WTC11 (cell line): ENCODE results near the gene PPP3CA.

ENCODE experiments used
- CREB1 ChIP-seq: sonication (generic); formaldehyde crosslinking; IDR thresholded peaks from 2 replicates; pipeline ENCODE4 v1.8.0; 2023; ENCODE audit warnings: mild to moderate bottlenecking, missing genetic modification reagents
- ELF4 ChIP-seq: sonication (generic); formaldehyde crosslinking; IDR thresholded peaks from 2 replicates; pipeline ENCODE4 v1.8.1; 2022; ENCODE audit warnings: low read depth, mild to moderate bottlenecking, moderate library complexity, missing genetic modification reagents
- ESRRA ChIP-seq: sonication (generic); formaldehyde crosslinking; IDR thresholded peaks from 2 replicates; pipeline ENCODE4 v1.8.1; 2022; ENCODE audit warnings: mild to moderate bottlenecking, missing genetic modification reagents, borderline replicate concordance
- TEAD4 ChIP-seq: sonication (generic); formaldehyde crosslinking; IDR thresholded peaks from 2 replicates; pipeline ENCODE4 v1.8.0; 2022; ENCODE audit warnings: mild to moderate bottlenecking, missing genetic modification reagents
- ZBTB21 ChIP-seq: sonication (generic); formaldehyde crosslinking; IDR thresholded peaks from 2 replicates; pipeline ENCODE4 v1.8.1; 2023; ENCODE audit warnings: mild to moderate bottlenecking, missing genetic modification reagents, borderline replicate concordance
- ZNF121 ChIP-seq: sonication (generic); formaldehyde crosslinking; IDR thresholded peaks from 2 replicates; pipeline ENCODE4 v1.8.0; 2023; ENCODE audit warnings: missing genetic modification reagents
- ZNF219 ChIP-seq: sonication (generic); formaldehyde crosslinking; IDR thresholded peaks from 2 replicates; pipeline ENCODE4 v1.8.0; 2023; ENCODE audit warnings: missing genetic modification reagents, mild to moderate bottlenecking, borderline replicate concordance
- ZNF416 ChIP-seq: fragments of 250-450 bp; sonication (Bioruptor Pico); IDR thresholded peaks from 2 replicates; pipeline ENCODE4 v1.9.0; 2021; ENCODE audit warnings: mild to moderate bottlenecking, inconsistent platforms
- TF ChIP-seq, protein P1 (sequence below): sonication (generic); formaldehyde crosslinking; IDR thresholded peaks from 2 replicates; pipeline ENCODE4 v1.8.1; 2022; ENCODE audit warnings: low read depth, missing genetic modification reagents, borderline replicate concordance
- TF ChIP-seq, protein P2 (sequence below): fragments of 200-600 bp; IDR thresholded peaks from 2 replicates; pipeline ENCODE4 v1.8.0; 2022; ENCODE audit warnings: antibody characterized with exemption
- TF ChIP-seq, protein P3 (sequence below): sonication (generic); formaldehyde crosslinking; IDR thresholded peaks from 2 replicates; pipeline ENCODE4 v1.8.0; 2022; ENCODE audit warnings: mild to moderate bottlenecking, missing genetic modification reagents
- TF ChIP-seq, protein P4 (sequence below): sonication (generic); formaldehyde crosslinking; IDR thresholded peaks from 2 replicates; pipeline ENCODE4 v1.8.0; 2022; ENCODE audit warnings: mild to moderate bottlenecking, missing genetic modification reagents
- TF ChIP-seq, protein P5 (sequence below): fragments of 250-450 bp; sonication (Bioruptor Pico); IDR thresholded peaks from 2 replicates; pipeline ENCODE4 v1.9.0; 2021; ENCODE audit warnings: moderate library complexity, mild to moderate bottlenecking, inconsistent platforms, borderline replicate concordance
- TF ChIP-seq, protein P6 (sequence below): sonication (generic); formaldehyde crosslinking; IDR thresholded peaks from 2 replicates; pipeline ENCODE4 v1.8.1; 2023; ENCODE audit warnings: mild to moderate bottlenecking, missing genetic modification reagents

DNA sequence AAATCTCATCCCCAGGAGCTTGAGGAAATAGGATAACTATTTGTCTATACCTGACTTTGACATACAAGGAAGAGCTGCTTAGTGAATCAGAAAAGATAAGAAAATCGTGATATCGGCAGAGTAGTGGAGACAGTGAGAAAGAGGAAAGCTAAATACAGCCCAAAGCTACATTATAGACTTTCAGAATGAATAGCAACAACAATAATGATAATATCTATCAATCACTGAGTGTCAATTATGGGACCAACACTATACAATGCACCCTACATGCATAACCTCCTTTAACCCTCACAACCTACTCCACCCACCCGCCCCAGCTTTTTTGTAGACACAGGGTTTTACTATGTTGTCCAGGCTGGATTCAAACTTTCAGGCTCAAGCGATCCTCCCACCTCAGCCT, 205.1 kb downstream of the PPP3CA start:
- TF ChIP-seq ZNF219 (CRISPR knock-in tag) (no peak), ESRRA (CRISPR knock-in tag) (no peak), ZBTB21 (no peak), TEAD4 (no peak), ZNF121 (no peak), CREB1 (CRISPR knock-in tag) (no peak), ZNF416 (CRISPR knock-in tag) (no peak), ELF4 (no peak)
- TF ChIP-seq, protein P1, sequence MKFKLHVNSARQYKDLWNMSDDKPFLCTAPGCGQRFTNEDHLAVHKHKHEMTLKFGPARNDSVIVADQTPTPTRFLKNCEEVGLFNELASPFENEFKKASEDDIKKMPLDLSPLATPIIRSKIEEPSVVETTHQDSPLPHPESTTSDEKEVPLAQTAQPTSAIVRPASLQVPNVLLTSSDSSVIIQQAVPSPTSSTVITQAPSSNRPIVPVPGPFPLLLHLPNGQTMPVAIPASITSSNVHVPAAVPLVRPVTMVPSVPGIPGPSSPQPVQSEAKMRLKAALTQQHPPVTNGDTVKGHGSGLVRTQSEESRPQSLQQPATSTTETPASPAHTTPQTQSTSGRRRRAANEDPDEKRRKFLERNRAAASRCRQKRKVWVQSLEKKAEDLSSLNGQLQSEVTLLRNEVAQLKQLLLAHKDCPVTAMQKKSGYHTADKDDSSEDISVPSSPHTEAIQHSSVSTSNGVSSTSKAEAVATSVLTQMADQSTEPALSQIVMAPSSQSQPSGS, result no peak
- TF ChIP-seq, protein P2, sequence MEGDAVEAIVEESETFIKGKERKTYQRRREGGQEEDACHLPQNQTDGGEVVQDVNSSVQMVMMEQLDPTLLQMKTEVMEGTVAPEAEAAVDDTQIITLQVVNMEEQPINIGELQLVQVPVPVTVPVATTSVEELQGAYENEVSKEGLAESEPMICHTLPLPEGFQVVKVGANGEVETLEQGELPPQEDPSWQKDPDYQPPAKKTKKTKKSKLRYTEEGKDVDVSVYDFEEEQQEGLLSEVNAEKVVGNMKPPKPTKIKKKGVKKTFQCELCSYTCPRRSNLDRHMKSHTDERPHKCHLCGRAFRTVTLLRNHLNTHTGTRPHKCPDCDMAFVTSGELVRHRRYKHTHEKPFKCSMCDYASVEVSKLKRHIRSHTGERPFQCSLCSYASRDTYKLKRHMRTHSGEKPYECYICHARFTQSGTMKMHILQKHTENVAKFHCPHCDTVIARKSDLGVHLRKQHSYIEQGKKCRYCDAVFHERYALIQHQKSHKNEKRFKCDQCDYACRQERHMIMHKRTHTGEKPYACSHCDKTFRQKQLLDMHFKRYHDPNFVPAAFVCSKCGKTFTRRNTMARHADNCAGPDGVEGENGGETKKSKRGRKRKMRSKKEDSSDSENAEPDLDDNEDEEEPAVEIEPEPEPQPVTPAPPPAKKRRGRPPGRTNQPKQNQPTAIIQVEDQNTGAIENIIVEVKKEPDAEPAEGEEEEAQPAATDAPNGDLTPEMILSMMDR, result no peak
- TF ChIP-seq, protein P3, sequence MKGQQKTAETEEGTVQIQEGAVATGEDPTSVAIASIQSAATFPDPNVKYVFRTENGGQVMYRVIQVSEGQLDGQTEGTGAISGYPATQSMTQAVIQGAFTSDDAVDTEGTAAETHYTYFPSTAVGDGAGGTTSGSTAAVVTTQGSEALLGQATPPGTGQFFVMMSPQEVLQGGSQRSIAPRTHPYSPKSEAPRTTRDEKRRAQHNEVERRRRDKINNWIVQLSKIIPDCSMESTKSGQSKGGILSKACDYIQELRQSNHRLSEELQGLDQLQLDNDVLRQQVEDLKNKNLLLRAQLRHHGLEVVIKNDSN, result no peak
- TF ChIP-seq, protein P4, sequence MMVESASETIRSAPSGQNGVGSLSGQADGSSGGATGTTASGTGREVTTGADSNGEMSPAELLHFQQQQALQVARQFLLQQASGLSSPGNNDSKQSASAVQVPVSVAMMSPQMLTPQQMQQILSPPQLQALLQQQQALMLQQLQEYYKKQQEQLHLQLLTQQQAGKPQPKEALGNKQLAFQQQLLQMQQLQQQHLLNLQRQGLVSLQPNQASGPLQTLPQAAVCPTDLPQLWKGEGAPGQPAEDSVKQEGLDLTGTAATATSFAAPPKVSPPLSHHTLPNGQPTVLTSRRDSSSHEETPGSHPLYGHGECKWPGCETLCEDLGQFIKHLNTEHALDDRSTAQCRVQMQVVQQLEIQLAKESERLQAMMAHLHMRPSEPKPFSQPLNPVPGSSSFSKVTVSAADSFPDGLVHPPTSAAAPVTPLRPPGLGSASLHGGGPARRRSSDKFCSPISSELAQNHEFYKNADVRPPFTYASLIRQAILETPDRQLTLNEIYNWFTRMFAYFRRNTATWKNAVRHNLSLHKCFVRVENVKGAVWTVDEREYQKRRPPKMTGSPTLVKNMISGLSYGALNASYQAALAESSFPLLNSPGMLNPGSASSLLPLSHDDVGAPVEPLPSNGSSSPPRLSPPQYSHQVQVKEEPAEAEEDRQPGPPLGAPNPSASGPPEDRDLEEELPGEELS, result no peak
- TF ChIP-seq, protein P5, sequence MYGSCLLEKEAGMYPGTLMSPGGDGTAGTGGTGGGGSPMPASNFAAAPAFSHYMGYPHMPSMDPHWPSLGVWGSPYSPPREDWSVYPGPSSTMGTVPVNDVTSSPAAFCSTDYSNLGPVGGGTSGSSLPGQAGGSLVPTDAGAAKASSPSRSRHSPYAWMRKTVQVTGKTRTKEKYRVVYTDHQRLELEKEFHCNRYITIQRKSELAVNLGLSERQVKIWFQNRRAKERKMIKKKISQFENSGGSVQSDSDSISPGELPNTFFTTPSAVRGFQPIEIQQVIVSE (CRISPR knock-in tag), result no peak
- TF ChIP-seq, protein P6, sequence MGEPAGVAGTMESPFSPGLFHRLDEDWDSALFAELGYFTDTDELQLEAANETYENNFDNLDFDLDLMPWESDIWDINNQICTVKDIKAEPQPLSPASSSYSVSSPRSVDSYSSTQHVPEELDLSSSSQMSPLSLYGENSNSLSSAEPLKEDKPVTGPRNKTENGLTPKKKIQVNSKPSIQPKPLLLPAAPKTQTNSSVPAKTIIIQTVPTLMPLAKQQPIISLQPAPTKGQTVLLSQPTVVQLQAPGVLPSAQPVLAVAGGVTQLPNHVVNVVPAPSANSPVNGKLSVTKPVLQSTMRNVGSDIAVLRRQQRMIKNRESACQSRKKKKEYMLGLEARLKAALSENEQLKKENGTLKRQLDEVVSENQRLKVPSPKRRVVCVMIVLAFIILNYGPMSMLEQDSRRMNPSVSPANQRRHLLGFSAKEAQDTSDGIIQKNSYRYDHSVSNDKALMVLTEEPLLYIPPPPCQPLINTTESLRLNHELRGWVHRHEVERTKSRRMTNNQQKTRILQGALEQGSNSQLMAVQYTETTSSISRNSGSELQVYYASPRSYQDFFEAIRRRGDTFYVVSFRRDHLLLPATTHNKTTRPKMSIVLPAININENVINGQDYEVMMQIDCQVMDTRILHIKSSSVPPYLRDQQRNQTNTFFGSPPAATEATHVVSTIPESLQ (CRISPR knock-in tag), result no peak
